Loucy (cell line): ENCODE data around the gene SH2D5.

Experiments used
- CTCF ChIP-seq: fragments of 200-600 bp; sonication (generic); conservative IDR thresholded peaks from 2 replicates; pipeline ENCODE4 v1.5.1; 2014; ENCODE audit warnings: mild to moderate bottlenecking, antibody characterized with exemption, low read length
- EZH2phosphoT487 ChIP-seq: fragments of 200-600 bp; IDR thresholded peaks from 2 replicates; pipeline ENCODE4 v1.6.1; 2018; ENCODE audit warnings: antibody characterized with exemption, mild to moderate bottlenecking, moderate library complexity, borderline replicate concordance

GRCh38 chr1:20684050-20684620, 48.4 kb downstream of the SH2D5 start:
- TF ChIP-seq CTCF (no peak), EZH2phosphoT487 (no peak)
